Measurements from ENCODE around the gene GALNT1.

The GALNT1 gene

DNA sequence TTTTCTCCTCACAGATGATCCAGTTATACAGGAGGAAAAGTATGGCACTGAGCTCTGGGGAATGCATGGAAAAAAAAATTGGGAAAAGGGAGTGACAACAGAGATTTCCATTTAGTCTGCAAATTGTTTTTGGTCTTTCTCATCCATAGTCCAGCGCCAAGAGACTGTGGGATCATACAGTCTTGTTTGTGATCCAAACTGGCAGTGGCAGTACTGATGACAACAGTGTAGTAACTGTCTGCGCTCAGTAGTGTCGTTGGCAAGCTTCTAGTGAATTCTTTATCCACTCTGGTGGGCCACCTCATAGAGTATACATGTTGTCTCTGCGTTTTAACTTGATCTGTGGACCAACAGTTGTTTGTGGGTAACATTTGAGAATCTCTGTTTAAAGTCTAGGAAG, 37.9 kb downstream of the GALNT1 start:
- DNase-seq = no peak

- DNase-seq = no peak
These were observed 38.4 kb downstream of the GALNT1 start for GRCh38 chr18:35619941-35620340.

DNA sequence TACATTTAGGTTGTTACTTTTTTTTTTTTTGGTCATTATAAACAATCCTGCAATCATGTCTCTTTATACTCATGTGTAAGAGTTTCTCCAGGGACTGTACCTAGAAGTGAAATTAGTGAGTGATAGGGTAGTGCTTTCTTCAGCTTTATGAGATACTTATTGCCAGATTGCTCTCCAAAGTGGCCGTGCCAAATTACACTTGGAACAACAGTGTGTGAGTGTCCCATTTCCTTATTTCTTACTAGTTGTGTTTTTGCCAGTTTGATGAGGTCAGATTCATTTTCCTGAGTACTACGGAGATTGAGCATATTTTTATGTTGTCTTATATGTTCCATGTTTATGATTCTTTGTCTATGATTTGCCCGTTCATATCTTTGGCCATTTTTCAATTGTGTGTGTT, 39.2 kb downstream of the GALNT1 start:
- DNase-seq = no peak

DNA sequence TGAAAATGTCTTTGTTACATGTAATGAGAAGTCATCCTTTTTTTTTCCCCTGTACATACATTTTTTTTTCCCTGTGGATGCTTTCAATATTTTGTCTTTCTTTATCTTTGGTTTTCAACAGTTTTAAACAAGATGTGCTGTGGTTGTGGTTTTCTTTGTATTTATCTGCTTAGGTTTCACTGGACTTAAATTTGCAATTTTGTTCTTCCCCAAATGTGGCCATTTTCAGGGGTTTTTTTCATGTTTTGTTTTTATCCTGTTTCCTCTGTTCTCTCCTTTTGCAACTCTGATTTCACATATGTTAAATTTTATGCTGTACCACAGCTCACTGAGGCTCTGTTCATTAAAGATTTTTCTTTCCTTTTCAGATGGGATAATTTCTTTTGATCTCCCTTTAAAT, 41.7 kb downstream of the GALNT1 start:
- DNase-seq = no peak

DNA sequence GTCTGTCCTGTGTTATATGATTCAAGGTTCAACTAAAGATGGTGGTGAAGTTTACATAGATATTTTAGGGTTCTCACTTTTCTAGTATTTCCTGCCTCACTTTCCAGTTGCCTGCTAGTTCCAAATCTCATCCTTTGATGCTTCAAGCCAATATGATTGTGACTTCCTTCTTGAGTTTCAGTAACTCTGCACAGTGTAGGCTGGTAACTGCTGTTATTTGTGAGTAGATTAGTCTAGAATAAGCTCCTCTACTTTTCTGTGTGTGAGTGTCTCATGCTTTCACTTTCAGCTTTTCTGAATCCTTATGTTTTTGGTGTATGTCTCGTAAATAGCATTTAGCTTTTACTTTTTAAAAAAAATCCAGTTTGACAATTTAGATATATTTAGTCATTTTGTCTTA, 42.6 kb downstream of the GALNT1 start:
- DNase-seq = no peak

- no peak for DNase-seq
These were observed 43.7 kb downstream of the GALNT1 start for GRCh38 chr18:35625232-35625631.

GRCh38 chr18:35633761-35634160, 52.2 kb downstream of the GALNT1 start:
- no peak for DNase-seq

GRCh38 chr18:35634323-35634722, 52.8 kb downstream of the GALNT1 start:
- no peak for DNase-seq

DNA sequence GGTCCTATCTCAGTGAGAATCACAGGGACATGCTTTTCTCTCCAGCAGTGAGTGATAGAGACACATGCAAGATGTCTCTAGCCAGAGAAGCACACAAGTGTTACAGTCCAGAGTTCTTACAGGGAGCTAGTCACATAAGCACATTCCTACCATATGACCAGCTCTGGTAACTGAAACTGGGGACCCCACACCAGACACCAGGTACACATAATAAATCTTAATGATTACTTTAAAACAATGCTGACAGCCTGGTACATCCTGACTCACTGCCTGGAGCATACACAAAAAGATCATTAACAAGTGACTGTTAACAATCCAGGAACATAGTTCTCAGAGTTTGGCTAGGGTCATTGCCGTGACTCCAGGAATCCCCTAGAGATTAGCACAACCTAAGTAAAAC, 53.6 kb downstream of the GALNT1 start:
- no peak for DNase-seq

DNA sequence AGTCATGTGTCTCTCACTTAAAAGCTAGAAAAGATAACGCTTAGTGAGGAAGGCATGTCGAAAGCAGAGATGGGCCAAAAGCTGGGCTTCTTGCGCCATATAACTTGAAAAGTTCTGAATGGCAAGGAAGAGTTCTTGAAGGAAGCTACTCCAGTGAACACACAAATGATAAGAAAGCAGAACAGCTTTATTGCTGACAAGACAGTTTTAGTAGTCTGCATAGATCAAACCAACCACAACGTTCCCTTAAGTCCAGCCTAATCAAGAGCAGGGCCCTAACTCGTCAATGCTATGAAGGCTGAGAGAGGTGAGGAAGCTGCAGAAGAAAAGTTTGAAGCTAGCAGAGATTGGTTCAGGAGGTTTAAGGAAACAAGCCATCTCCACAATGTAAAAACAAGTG, 55.7 kb downstream of the GALNT1 start:
- DNase-seq = no peak

- no peak for DNase-seq
These were observed 57.8 kb downstream of the GALNT1 start for GRCh38 chr18:35639296-35639695.

DNA sequence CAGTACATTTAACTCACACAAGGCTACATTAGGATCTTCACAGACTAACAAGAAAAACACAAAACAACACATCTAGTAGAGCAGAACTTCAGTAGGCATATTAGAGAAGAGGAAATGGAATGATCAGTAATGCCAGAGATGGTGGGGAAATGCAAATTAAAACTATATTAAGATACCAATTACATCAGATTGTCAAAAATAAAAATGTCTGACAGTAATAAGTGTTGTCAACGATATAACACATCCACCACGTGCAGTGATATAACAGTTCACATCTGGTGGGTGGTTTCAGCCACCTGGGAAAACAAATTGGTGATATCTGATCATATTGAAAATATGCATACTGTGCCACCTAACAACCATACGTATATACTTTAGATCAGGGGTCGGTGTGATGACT, 59.9 kb downstream of the GALNT1 start:
- no peak for DNase-seq

DNA sequence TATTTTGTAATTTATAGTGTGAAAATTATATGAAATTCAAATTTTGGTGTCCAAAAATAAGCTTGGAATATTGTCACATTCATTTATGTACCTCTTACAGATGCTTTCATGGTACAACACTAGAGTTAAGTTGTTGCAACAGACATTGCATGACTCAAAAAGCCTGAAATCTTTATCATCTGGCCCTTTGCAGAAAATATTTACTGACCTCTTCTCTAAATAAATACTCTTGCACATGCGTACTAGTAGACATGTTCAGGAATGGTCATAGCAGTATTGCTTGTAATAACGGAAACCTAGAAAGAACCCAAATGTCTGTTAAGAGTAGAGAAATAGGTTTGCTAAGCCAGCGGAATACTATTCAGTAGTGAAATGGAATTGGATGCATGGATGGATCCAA, 60.4 kb downstream of the GALNT1 start:
- no peak for DNase-seq

GRCh38 chr18:35642802-35643201, 61.3 kb downstream of the GALNT1 start:
- DNase-seq = no peak

DNA sequence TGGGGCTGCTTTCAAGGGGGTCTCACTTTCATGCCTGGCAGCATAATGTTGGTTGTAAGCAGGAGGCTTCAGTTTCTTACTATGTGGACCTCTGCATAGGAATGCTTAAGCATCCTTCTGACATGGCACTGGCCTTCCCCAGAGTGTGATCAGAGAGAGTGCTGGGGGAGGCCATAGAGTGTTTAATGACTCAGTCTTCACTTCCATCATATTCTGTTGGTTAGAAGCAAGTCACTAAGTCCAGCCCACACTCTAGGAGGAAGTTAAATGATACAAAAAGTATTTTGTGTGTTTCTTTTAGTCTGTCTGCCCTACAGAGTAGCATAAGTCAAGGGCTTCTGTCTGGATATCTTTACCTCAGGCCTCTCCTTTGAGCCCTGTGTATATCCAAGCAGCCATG, 64.9 kb downstream of the GALNT1 start:
- DNase-seq = no peak

DNA sequence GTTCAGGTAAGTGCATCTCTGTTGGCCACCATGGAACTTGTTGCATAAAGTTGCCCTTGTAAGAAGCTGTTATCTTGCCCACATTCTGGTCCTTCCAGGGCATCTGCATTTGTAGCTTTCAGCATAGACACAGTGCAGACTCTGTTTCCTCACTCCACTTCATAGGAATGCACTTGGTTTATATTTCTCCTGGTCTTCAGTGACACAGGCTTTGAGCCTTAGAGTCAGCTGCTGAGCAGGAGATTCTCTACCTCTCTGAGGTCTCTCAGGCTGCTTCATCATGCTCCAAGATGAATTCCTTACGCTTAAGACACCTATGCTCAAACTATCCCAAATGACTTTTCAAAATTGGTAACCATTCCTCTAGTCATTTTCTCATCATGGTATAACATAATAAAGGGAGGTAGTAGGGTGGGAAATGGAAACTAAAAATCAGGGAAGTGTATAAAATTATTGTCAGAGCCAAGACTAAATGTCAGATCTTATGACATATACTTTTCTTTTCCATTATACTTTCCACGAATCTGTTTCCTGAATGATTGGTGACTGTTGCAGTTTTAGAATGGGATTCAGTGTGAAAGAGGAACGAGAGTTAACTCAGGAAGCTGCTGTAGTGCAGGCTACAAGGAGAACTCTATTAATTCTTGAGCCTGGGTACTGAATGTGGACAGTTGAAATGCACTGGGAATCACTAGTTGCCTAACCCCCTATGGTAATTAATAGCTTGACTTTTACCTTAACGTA, 72.0 kb downstream of the GALNT1 start:
- no peak for DNase-seq

- DNase-seq = no peak
These were observed 76.6 kb downstream of the GALNT1 start for GRCh38 chr18:35658112-35658511.

- peak; percentile 49 for DNase-seq
These were observed 80.1 kb downstream of the GALNT1 start for GRCh38 chr18:35661483-35662146.

- no peak for DNase-seq
These were observed 80.9 kb downstream of the GALNT1 start for GRCh38 chr18:35662293-35663062.

DNA sequence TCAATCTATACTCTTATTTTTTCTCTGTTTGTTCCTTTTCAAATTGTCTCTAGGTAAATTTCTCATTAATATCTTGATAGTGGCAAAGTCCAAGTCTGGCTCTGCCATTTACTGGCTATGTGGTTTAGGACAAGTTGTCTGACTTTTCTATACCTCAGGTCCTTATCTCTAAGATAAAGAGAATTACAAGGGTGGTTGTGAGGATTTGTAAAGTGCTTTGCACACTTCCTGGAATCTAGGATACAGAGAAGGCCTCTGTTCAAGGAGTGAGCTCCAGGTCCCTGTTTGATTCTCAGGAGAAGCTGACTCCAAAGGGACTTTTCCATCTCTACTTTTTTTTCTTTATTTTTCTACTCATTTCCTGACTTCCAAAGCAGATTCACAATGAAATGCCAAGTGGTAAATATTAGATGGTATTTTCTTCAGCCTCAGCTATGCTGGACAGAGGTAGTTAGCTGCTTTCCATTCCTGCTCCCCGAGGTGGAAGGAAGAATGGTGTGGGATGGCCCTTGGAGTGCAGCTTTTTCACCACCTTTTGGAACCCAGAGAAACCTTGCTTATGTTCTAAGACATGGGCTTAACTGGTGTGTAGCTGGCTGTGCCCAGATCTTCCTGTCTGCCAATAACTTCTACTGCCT, 90.5 kb downstream of the GALNT1 start:
- DNase-seq = no peak

GRCh38 chr18:35672897-35673296, 91.4 kb downstream of the GALNT1 start:
- no peak for DNase-seq

DNA sequence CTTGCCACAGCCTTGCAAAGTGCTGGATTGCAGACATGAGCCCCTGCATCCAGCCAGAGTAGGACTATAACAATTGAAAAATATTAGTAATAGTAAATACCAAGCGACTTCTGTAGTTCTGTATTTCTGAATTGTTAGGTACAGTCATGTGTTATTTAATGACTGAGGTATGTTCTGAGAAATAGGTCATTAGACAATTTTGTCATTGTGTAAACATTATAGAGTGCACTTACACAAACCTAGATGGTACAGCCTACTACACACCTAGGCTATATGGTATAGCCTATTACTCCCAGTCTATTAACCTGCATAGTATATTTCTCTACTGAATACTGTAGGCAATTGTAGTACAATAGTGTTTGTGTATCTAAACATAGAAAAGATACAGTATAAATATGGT, 92.1 kb downstream of the GALNT1 start:
- no peak for DNase-seq

DNA sequence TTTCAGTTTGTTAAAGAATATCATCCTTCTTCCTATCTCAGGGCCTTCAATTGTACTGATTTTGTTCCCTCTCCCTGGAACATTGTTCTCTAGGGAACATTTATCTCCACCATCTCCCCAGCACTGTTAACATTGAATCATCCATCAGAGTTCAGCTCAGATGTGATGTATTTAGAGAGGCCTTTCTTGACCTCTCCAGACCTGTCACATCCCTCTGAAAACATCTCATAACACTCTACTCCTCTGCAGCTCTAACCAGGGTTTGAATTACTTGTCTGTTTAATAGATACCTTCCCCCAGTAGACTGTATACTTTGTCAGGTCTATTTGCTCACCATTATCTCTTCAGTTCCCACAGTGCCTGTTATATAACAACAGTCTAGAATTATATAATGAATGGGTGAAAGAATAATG, 98.6 kb downstream of the GALNT1 start:
- DNase-seq = peak; percentile 54

Data from DMS153 (cell line).